Measurements from ENCODE around the gene KCNQ2. TPM values are rescaled to one million over a fixed set of nuclear protein-coding genes. Genes with fewer than 3 reads are reported as not detected.
A peak's percentile ranks its signal among the peaks of the same experiment; 100 is the strongest.

Gene KCNQ2
- total and polyA plus RNA-seq, 5 experiments from 2014 or later: 0.30 to 0.49 TPM; not detected in 3

- Mint-ChIP-seq H3K9me3 (no peaks in the 10 kb centered on the region), H3K36me3 (no peaks in the 10 kb centered on the region), H3K27me3 (peaks cover 14 to 64% (median 37%) of the 10 kb centered on the region in 5 donors), H3K4me3 (no peak overlapping the region), H3K27ac (no peak overlapping the region), H3K4me1 (peaks cover 0 to 1% (median 0%) of the 10 kb centered on the region in 4 donors)
- ATAC-seq (no peak), DNase-seq (no peak)
- POLR2A ChIA-PET: interaction anchor here (0.8 kb wide), 2 partner anchors 11 to 195 kb away, joined by 3 read pairs; partner anchors contain the start of gene RTEL1
These were observed 8.8 kb downstream of the KCNQ2 start for GRCh38 chr20:63463400-63464288.

GRCh38 chr20:63462244-63462643 is 10.2 kb downstream of the KCNQ2 start:
- peak overlapping the region in 1 of 10 donors; percentile 59 for H3K27ac Mint-ChIP-seq
- POLR2A ChIA-PET: no interaction called here
- no peak for ATAC-seq
- H3K4me3 Mint-ChIP-seq: no peak overlapping the region
- no peaks in the 10 kb centered on the region for H3K9me3 Mint-ChIP-seq
- no peaks in the 10 kb centered on the region for H3K36me3 Mint-ChIP-seq
- DNase-seq: no peak
- H3K4me1 Mint-ChIP-seq: peaks cover 0 to 6% (median 1%) of the 10 kb centered on the region in 4 donors
- H3K27me3 Mint-ChIP-seq: peaks cover 12 to 57% (median 36%) of the 10 kb centered on the region in 5 donors

GRCh38 chr20:63461104-63461763 is 11.2 kb downstream of the KCNQ2 start:
- no peaks in the 10 kb centered on the region for H3K36me3 Mint-ChIP-seq
- peak in 1 of 10 donors; percentile 20 for DNase-seq
- H3K4me3 Mint-ChIP-seq: no peak overlapping the region
- no peak overlapping the region for H3K27ac Mint-ChIP-seq
- peaks cover 10 to 58% (median 35%) of the 10 kb centered on the region in 5 donors for H3K27me3 Mint-ChIP-seq
- H3K9me3 Mint-ChIP-seq: no peaks in the 10 kb centered on the region
- POLR2A ChIA-PET: no interaction called here
- peaks cover 0 to 6% (median 1%) of the 10 kb centered on the region in 4 donors for H3K4me1 Mint-ChIP-seq
- ATAC-seq: peak in 1 of 2 donors; percentile 32

GRCh38 chr20:63459070-63459380 is 13.4 kb downstream of the KCNQ2 start:
- DNase-seq (no peak), ATAC-seq (no peak)
- Mint-ChIP-seq H3K27ac (no peak overlapping the region), H3K9me3 (no peaks in the 10 kb centered on the region), H3K36me3 (no peaks in the 10 kb centered on the region), H3K27me3 (peaks cover 10 to 61% (median 38%) of the 10 kb centered on the region in 5 donors), H3K4me3 (peak overlapping the region in 1 of 10 donors; percentile 20), H3K4me1 (peaks cover 3 to 15% (median 10%) of the 10 kb centered on the region in 4 donors)
- POLR2A ChIA-PET: no interaction called here

GRCh38 chr20:63458170-63459069 is 14.0 kb downstream of the KCNQ2 start:
- DNase-seq: no peak
- H3K4me3 Mint-ChIP-seq: peak overlapping the region in 1 of 10 donors; percentile 20
- peaks cover 3 to 21% (median 14%) of the 10 kb centered on the region in 4 donors for H3K4me1 Mint-ChIP-seq
- no peaks in the 10 kb centered on the region for H3K9me3 Mint-ChIP-seq
- H3K27ac Mint-ChIP-seq: no peak overlapping the region
- ATAC-seq: no peak
- no peaks in the 10 kb centered on the region for H3K36me3 Mint-ChIP-seq
- POLR2A ChIA-PET: no interaction called here
- peaks cover 10 to 63% (median 33%) of the 10 kb centered on the region in 5 donors for H3K27me3 Mint-ChIP-seq

GRCh38 chr20:63457737-63458136 is 14.7 kb downstream of the KCNQ2 start:
- Mint-ChIP-seq H3K4me1 (peaks cover 3 to 21% (median 15%) of the 10 kb centered on the region in 4 donors), H3K36me3 (no peaks in the 10 kb centered on the region), H3K27ac (no peak overlapping the region), H3K27me3 (peaks cover 10 to 59% (median 29%) of the 10 kb centered on the region in 5 donors), H3K4me3 (no peak overlapping the region), H3K9me3 (no peaks in the 10 kb centered on the region)
- ATAC-seq: peak in 1 of 2 donors; percentile 55
- POLR2A ChIA-PET: no interaction called here
- no peak for DNase-seq

- Mint-ChIP-seq H3K9me3 (no peaks in the 10 kb centered on the region), H3K4me1 (peaks cover 3 to 21% (median 15%) of the 10 kb centered on the region in 4 donors), H3K27me3 (peaks cover 7 to 58% (median 24%) of the 10 kb centered on the region in 5 donors), H3K4me3 (peak overlapping the region in 1 of 10 donors; percentile 33), H3K27ac (peak overlapping the region in 1 of 10 donors; percentile 56), H3K36me3 (no peaks in the 10 kb centered on the region)
- POLR2A ChIA-PET: no interaction called here
- no peak for ATAC-seq
- no peak for DNase-seq
These were observed 15.8 kb downstream of the KCNQ2 start for GRCh38 chr20:63456429-63457284.

GRCh38 chr20:63455568-63455859 is 16.9 kb downstream of the KCNQ2 start:
- no peak overlapping the region for H3K4me3 Mint-ChIP-seq
- ATAC-seq (no peak), DNase-seq (no peak)
- H3K27ac Mint-ChIP-seq: no peak overlapping the region
- POLR2A ChIA-PET: no interaction called here
- peaks cover 4 to 48% (median 18%) of the 10 kb centered on the region in 5 donors for H3K27me3 Mint-ChIP-seq
- no peaks in the 10 kb centered on the region for H3K9me3 Mint-ChIP-seq
- peaks cover 3 to 21% (median 15%) of the 10 kb centered on the region in 4 donors for H3K4me1 Mint-ChIP-seq
- no peaks in the 10 kb centered on the region for H3K36me3 Mint-ChIP-seq

GRCh38 chr20:63454731-63455567 is 17.5 kb downstream of the KCNQ2 start:
- POLR2A ChIA-PET: no interaction called here
- Mint-ChIP-seq H3K9me3 (no peaks in the 10 kb centered on the region), H3K4me3 (peak overlapping the region in 1 of 10 donors; percentile 4), H3K36me3 (no peaks in the 10 kb centered on the region), H3K27ac (peak overlapping the region in 2 of 10 donors; percentile 9 to 49), H3K27me3 (peaks cover 4 to 44% (median 16%) of the 10 kb centered on the region in 5 donors), H3K4me1 (peaks cover 3 to 21% (median 15%) of the 10 kb centered on the region in 4 donors)
- ATAC-seq: no peak
- DNase-seq: no peak

- Mint-ChIP-seq H3K27ac (no peak overlapping the region), H3K4me1 (peaks cover 3 to 21% (median 15%) of the 10 kb centered on the region in 4 donors), H3K4me3 (peak overlapping the region in 2 of 10 donors; percentile 39 to 43), H3K27me3 (peaks cover 3 to 43% (median 13%) of the 10 kb centered on the region in 5 donors), H3K36me3 (no peaks in the 10 kb centered on the region), H3K9me3 (no peaks in the 10 kb centered on the region)
- ATAC-seq (peak; percentile 54 to 72), DNase-seq (peak in 1 of 10 donors; percentile 25)
- POLR2A ChIA-PET: interaction anchor here (0.9 kb wide), 1 partner anchor 10 kb away, joined by 3 read pairs; no protein-coding TSS in a partner anchor
These were observed 19.5 kb downstream of the KCNQ2 start for GRCh38 chr20:63452821-63453523.

All from naive thymus-derived CD8-positive, alpha-beta T cell (primary cell).